ENCODE data around the gene ISG20L2. TPM values are rescaled to one million over a fixed set of nuclear protein-coding genes. Genes with fewer than 3 reads are reported as not detected.
A peak's percentile ranks its signal among the peaks of the same experiment; 100 is the strongest.

The ISG20L2 gene
- total and polyA plus RNA-seq, 2 experiments from 2014 or later, result 16.4 to 22.4 TPM

GRCh38 chr1:156704930-156705320 lies 23.6 kb downstream of the ISG20L2 start:
- Histone ChIP-seq H4K20me1 (ENCODE audit: insufficient read depth, poor library complexity, severe bottlenecking) (peaks cover 3% of the 10 kb centered on the region), H3K9me3 (ENCODE audit: low read depth) (no peaks in the 10 kb centered on the region), H3K27ac (peak overlapping the region; percentile 97), H3K79me2 (peaks cover 34% of the 10 kb centered on the region), H2AFZ (peak overlapping the region; percentile 89), H3K4me3 (peak overlapping the region; percentile 51), H3K9me2 (replicated peaks; ENCODE audit: insufficient read depth) (no peaks in the 10 kb centered on the region), H3K4me2 (peak overlapping the region; percentile 92), H3K4me1 (ENCODE audit: insufficient read depth) (peaks cover 69% of the 10 kb centered on the region), H3K36me3 (replicated peaks; ENCODE audit: insufficient read depth, low read depth) (no peaks in the 10 kb centered on the region), H3K27me3 (no peaks in the 10 kb centered on the region)
- 5% methylated on average over 17 of the region's 29 CpGs for WGBS (ENCODE audit: low lambda C conversion rate, missing lambda C conversion rate)
- DNase-seq (ENCODE audit: low spot score), result peak; percentile 84
- TF ChIP-seq EZH2 (IDR thresholded peaks at IDR 0.05; ENCODE audit: borderline replicate concordance), result no peak

GRCh38 chr1:156704166-156704711 lies 24.3 kb downstream of the ISG20L2 start:
- peaks cover 6% of the 10 kb centered on the region for H4K20me1 ChIP-seq (ENCODE audit: insufficient read depth, poor library complexity, severe bottlenecking)
- peak overlapping the region; percentile 51 for H3K4me3 ChIP-seq
- peaks cover 63% of the 10 kb centered on the region for H3K4me1 ChIP-seq (ENCODE audit: insufficient read depth)
- H3K27ac ChIP-seq, result peak overlapping the region; percentile 97
- 16% methylated on average over 10 of the region's 10 CpGs for WGBS (ENCODE audit: low lambda C conversion rate, missing lambda C conversion rate)
- no peaks in the 10 kb centered on the region for H3K9me3 ChIP-seq (ENCODE audit: low read depth)
- TF ChIP-seq CTCF (IDR thresholded peaks at IDR 0.05; ENCODE audit: poor library complexity) (no peak), EZH2 (IDR thresholded peaks at IDR 0.05; ENCODE audit: borderline replicate concordance) (no peak), EZH2phosphoT487 (IDR thresholded peaks at IDR 0.05; ENCODE audit: low read depth, severe bottlenecking, unreplicated experiment) (no peak)
- DNase-seq (ENCODE audit: low spot score), result no peak
- no peaks in the 10 kb centered on the region for H3K27me3 ChIP-seq
- no peaks in the 10 kb centered on the region for H3K36me3 ChIP-seq (replicated peaks; ENCODE audit: insufficient read depth, low read depth)
- no peaks in the 10 kb centered on the region for H3K9me2 ChIP-seq (replicated peaks; ENCODE audit: insufficient read depth)
- peak overlapping the region; percentile 92 for H3K4me2 ChIP-seq
- H2AFZ ChIP-seq, result no peak overlapping the region
- H3K79me2 ChIP-seq, result peaks cover 34% of the 10 kb centered on the region

GRCh38 chr1:156703741-156704140 lies 24.8 kb downstream of the ISG20L2 start:
- WGBS (ENCODE audit: low lambda C conversion rate, missing lambda C conversion rate), result 21% methylated on average over 4 of the region's 4 CpGs
- no peaks in the 10 kb centered on the region for H3K36me3 ChIP-seq (replicated peaks; ENCODE audit: insufficient read depth, low read depth)
- H3K4me1 ChIP-seq (ENCODE audit: insufficient read depth), result peaks cover 58% of the 10 kb centered on the region
- peaks cover 34% of the 10 kb centered on the region for H3K79me2 ChIP-seq
- H3K27me3 ChIP-seq, result no peaks in the 10 kb centered on the region
- H3K4me3 ChIP-seq, result peak overlapping the region; percentile 17
- H4K20me1 ChIP-seq (ENCODE audit: insufficient read depth, poor library complexity, severe bottlenecking), result peaks cover 6% of the 10 kb centered on the region
- no peaks in the 10 kb centered on the region for H3K9me3 ChIP-seq (ENCODE audit: low read depth)
- H3K9me2 ChIP-seq (replicated peaks; ENCODE audit: insufficient read depth), result no peaks in the 10 kb centered on the region
- H3K4me2 ChIP-seq, result peak overlapping the region; percentile 92
- no peak overlapping the region for H2AFZ ChIP-seq
- H3K27ac ChIP-seq, result peak overlapping the region; percentile 97
- no peak for TF ChIP-seq EZH2 (IDR thresholded peaks at IDR 0.05; ENCODE audit: borderline replicate concordance)
- TF ChIP-seq CTCF (IDR thresholded peaks at IDR 0.05; ENCODE audit: poor library complexity), result no peak
- no peak for TF ChIP-seq EZH2phosphoT487 (IDR thresholded peaks at IDR 0.05; ENCODE audit: low read depth, severe bottlenecking, unreplicated experiment)
- no peak for DNase-seq (ENCODE audit: low spot score)

GRCh38 chr1:156703336-156703735 lies 25.2 kb downstream of the ISG20L2 start:
- H3K4me3 ChIP-seq, result peak overlapping the region; percentile 17
- no peaks in the 10 kb centered on the region for H3K27me3 ChIP-seq
- WGBS (ENCODE audit: low lambda C conversion rate, missing lambda C conversion rate), result 61% methylated on average over 4 of the region's 4 CpGs
- H3K4me1 ChIP-seq (ENCODE audit: insufficient read depth), result peaks cover 54% of the 10 kb centered on the region
- H3K4me2 ChIP-seq, result peak overlapping the region; percentile 92
- H3K9me2 ChIP-seq (replicated peaks; ENCODE audit: insufficient read depth), result no peaks in the 10 kb centered on the region
- H3K36me3 ChIP-seq (replicated peaks; ENCODE audit: insufficient read depth, low read depth), result no peaks in the 10 kb centered on the region
- no peaks in the 10 kb centered on the region for H3K9me3 ChIP-seq (ENCODE audit: low read depth)
- H2AFZ ChIP-seq, result no peak overlapping the region
- peaks cover 6% of the 10 kb centered on the region for H4K20me1 ChIP-seq (ENCODE audit: insufficient read depth, poor library complexity, severe bottlenecking)
- TF ChIP-seq CTCF (IDR thresholded peaks at IDR 0.05; ENCODE audit: poor library complexity) (no peak), EZH2 (IDR thresholded peaks at IDR 0.05; ENCODE audit: borderline replicate concordance) (no peak), EZH2phosphoT487 (IDR thresholded peaks at IDR 0.05; ENCODE audit: low read depth, severe bottlenecking, unreplicated experiment) (no peak)
- H3K79me2 ChIP-seq, result peaks cover 34% of the 10 kb centered on the region
- H3K27ac ChIP-seq, result peak overlapping the region; percentile 97
- no peak for DNase-seq (ENCODE audit: low spot score)

Measured in hepatocyte (in vitro differentiated cells).